ENCODE results near the gene WDPCP.
A peak's percentile ranks its signal among the peaks of the same experiment; 100 is the strongest.

Gene WDPCP

GRCh38 chr2:63132020-63132419, 456.3 kb downstream of the WDPCP start:
- no peak overlapping the region for H3K4me3 ChIP-seq (ENCODE audit: low read depth, low read length)
- TF ChIP-seq, protein P1, sequence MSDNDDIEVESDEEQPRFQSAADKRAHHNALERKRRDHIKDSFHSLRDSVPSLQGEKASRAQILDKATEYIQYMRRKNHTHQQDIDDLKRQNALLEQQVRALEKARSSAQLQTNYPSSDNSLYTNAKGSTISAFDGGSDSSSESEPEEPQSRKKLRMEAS (IDR thresholded peaks at IDR 0.05; ENCODE audit: low read depth, low read length), result no peak
- no peak for TF ChIP-seq POLR2A (IDR thresholded peaks at IDR 0.05; ENCODE audit: extremely low read depth, insufficient read length)
- TF ChIP-seq, protein P2, sequence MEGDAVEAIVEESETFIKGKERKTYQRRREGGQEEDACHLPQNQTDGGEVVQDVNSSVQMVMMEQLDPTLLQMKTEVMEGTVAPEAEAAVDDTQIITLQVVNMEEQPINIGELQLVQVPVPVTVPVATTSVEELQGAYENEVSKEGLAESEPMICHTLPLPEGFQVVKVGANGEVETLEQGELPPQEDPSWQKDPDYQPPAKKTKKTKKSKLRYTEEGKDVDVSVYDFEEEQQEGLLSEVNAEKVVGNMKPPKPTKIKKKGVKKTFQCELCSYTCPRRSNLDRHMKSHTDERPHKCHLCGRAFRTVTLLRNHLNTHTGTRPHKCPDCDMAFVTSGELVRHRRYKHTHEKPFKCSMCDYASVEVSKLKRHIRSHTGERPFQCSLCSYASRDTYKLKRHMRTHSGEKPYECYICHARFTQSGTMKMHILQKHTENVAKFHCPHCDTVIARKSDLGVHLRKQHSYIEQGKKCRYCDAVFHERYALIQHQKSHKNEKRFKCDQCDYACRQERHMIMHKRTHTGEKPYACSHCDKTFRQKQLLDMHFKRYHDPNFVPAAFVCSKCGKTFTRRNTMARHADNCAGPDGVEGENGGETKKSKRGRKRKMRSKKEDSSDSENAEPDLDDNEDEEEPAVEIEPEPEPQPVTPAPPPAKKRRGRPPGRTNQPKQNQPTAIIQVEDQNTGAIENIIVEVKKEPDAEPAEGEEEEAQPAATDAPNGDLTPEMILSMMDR (IDR thresholded peaks at IDR 0.05; ENCODE audit: low read depth, low read length), result no peak
- no peak for TF ChIP-seq MYC (IDR thresholded peaks at IDR 0.05; ENCODE audit: low read depth, low read length)
- no peak for DNase-seq (ENCODE audit: low read depth)

- TF ChIP-seq, protein P2 (IDR thresholded peaks at IDR 0.05; ENCODE audit: low read depth, low read length), result no peak
- TF ChIP-seq, protein P1 (IDR thresholded peaks at IDR 0.05; ENCODE audit: low read depth, low read length), result no peak
- TF ChIP-seq POLR2A (IDR thresholded peaks at IDR 0.05; ENCODE audit: extremely low read depth, insufficient read length) (no peak), MYC (IDR thresholded peaks at IDR 0.05; ENCODE audit: low read depth, low read length) (no peak)
Observed at GRCh38 chr2:63131196-63131595, 457.1 kb downstream of the WDPCP start.

DNA sequence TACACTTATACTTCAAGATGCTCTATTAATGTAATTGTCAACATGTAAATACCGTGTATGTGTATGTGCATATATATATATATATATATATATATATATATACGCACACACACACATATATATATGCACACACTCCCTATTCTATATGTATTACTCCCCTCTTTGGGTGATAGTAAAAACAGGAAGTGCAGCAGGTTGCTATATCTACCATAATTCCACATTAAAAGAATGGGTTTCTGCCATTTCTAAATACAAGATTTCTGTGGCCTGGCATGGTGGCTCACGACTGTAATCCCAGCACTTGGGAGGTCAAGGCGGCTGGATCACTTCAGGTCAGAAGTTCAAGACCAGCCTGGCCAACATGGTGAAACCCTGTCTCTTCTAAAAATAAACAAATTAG, 460.7 kb downstream of the WDPCP start:
- no peak for TF ChIP-seq MYC (IDR thresholded peaks at IDR 0.05; ENCODE audit: low read depth, low read length)
- TF ChIP-seq, protein P1 (IDR thresholded peaks at IDR 0.05; ENCODE audit: low read depth, low read length), result no peak
- TF ChIP-seq POLR2A (IDR thresholded peaks at IDR 0.05; ENCODE audit: extremely low read depth, insufficient read length), result no peak
- TF ChIP-seq, protein P2 (IDR thresholded peaks at IDR 0.05; ENCODE audit: low read depth, low read length), result no peak
- DNase-seq (ENCODE audit: low read depth), result no peak
- no peak overlapping the region for H3K4me3 ChIP-seq (ENCODE audit: low read depth, low read length)

More at GRCh38 chr2:63131196-63131595, 457.1 kb downstream of the WDPCP start:
- no peak overlapping the region for H3K4me3 ChIP-seq (ENCODE audit: low read depth, low read length)
- no peak for DNase-seq (ENCODE audit: low read depth)

GRCh38 chr2:63124850-63125249, 463.4 kb downstream of the WDPCP start:
- TF ChIP-seq POLR2A (IDR thresholded peaks at IDR 0.05; ENCODE audit: extremely low read depth, insufficient read length), result no peak
- DNase-seq (ENCODE audit: low read depth), result no peak
- no peak overlapping the region for H3K4me3 ChIP-seq (ENCODE audit: low read depth, low read length)

DNA sequence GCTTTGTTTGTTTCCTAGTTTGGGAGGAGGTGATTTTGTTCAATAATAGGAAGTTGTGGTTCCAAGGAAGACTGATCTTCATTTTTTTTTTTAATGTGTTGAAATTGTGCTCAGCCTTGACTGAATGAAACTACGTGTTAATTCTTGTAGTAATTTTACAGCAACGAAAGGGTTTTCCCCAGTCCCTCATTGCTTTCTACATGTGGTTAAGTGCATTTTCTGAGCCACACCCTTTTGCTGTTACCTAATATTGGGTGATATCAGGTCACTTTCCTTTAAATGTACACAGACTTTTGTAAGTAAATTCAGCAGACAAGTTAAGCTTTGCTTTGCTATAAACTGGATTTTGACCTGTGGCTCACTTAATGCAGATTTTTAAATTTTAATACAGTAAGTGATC, 464.1 kb downstream of the WDPCP start:
- H3K4me3 ChIP-seq (ENCODE audit: low read depth, low read length), result no peak overlapping the region
- TF ChIP-seq MYC (IDR thresholded peaks at IDR 0.05; ENCODE audit: low read depth, low read length) (no peak), POLR2A (IDR thresholded peaks at IDR 0.05; ENCODE audit: extremely low read depth, insufficient read length) (no peak)
- TF ChIP-seq, protein P2 (IDR thresholded peaks at IDR 0.05; ENCODE audit: low read depth, low read length), result no peak
- TF ChIP-seq, protein P1 (IDR thresholded peaks at IDR 0.05; ENCODE audit: low read depth, low read length), result 0 out of 2 replicates have a peak, but pooled peaks have one; percentile 20
- peak; percentile 64 for DNase-seq (ENCODE audit: low read depth)

DNA sequence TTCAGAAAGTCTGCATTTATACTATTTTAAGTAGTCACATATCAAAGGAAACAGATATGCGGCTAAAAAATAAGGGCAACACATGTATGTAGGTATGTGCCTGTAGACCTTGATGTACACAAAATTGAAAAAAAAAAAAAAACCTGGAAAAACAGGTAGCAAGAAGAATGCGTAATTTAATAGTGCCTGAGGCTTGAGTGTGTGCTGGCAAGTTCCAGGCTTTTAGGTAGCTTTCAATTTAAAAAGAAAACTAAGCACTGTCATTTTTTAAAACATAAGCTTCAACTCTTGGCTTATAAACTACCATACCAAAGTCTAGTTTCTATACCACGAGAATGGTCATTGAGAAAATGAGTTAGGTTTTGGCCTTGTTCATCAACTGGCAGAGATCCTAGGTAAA, 465.4 kb downstream of the WDPCP start:
- H3K4me3 ChIP-seq (ENCODE audit: low read depth, low read length), result no peak overlapping the region
- DNase-seq (ENCODE audit: low read depth), result no peak
- TF ChIP-seq, protein P1 (IDR thresholded peaks at IDR 0.05; ENCODE audit: low read depth, low read length), result no peak
- TF ChIP-seq, protein P2 (IDR thresholded peaks at IDR 0.05; ENCODE audit: low read depth, low read length), result no peak
- TF ChIP-seq MYC (IDR thresholded peaks at IDR 0.05; ENCODE audit: low read depth, low read length) (no peak), POLR2A (IDR thresholded peaks at IDR 0.05; ENCODE audit: extremely low read depth, insufficient read length) (no peak)

All from NB4 (cell line).